ENCODE data around the gene FAM114A1.

GRCh38 chr4:38989487-38989886 lies 121.9 kb downstream of the FAM114A1 start:
- TF ChIP-seq, protein P1, sequence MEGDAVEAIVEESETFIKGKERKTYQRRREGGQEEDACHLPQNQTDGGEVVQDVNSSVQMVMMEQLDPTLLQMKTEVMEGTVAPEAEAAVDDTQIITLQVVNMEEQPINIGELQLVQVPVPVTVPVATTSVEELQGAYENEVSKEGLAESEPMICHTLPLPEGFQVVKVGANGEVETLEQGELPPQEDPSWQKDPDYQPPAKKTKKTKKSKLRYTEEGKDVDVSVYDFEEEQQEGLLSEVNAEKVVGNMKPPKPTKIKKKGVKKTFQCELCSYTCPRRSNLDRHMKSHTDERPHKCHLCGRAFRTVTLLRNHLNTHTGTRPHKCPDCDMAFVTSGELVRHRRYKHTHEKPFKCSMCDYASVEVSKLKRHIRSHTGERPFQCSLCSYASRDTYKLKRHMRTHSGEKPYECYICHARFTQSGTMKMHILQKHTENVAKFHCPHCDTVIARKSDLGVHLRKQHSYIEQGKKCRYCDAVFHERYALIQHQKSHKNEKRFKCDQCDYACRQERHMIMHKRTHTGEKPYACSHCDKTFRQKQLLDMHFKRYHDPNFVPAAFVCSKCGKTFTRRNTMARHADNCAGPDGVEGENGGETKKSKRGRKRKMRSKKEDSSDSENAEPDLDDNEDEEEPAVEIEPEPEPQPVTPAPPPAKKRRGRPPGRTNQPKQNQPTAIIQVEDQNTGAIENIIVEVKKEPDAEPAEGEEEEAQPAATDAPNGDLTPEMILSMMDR (IDR thresholded peaks at IDR 0.05; ENCODE audit: insufficient read depth, low read depth, low read length): no peak
- TF ChIP-seq EZH2 (IDR thresholded peaks at IDR 0.05; ENCODE audit: insufficient read depth, low read length): no peak
